SK-N-SH (cell line): ENCODE measurements around the gene ZNF777. TPM values are rescaled to one million over a fixed set of nuclear protein-coding genes. Genes with fewer than 3 reads are reported as not detected.
"Not testable (repeated sequence)": the region's sequence is repeated elsewhere in the genome, so short reads cannot be mapped to it uniquely, and the experiment has no call there.

Experiments
- CTCF ChIA-PET: fragments of 300-600, 350-600 bp; formaldehyde crosslinking; extraction: SDS; loops from one replicate; lab custom pipeline; 2021; lab: Yijun Ruan, JAX
- POLR2A ChIA-PET: fragments of 350-600 bp; sonication (Branson Sonifier 250); formaldehyde crosslinking; extraction: SDS; loops from one replicate; lab custom pipeline; 2020; ENCODE audit warnings: antibody characterized with exemption, inconsistent platforms; lab: Yijun Ruan, JAX
- DNase-seq: peaks from one replicate; pipeline ENCODE4 v3.0.0; 2012
- H2AFZ ChIP-seq: fragments of 200-600 bp; sonication (generic); 2 replicates; pipeline ENCODE4 v1.8.1; 2016; ENCODE audit warnings: antibody characterized with exemption, mild to moderate bottlenecking, low read depth
- H3F3A ChIP-seq: fragments of 200-600 bp; sonication (generic); replicated peaks from 2 replicates; pipeline ENCODE3; 2016; ENCODE audit warnings: antibody characterized with exemption, mild to moderate bottlenecking; ENCODE audit not compliant: insufficient read depth
- H3K27ac ChIP-seq, 2 experiments: fragments of 200-500 bp in 1 of 2; fragments of 200-600 bp in 1 of 2; sonication (Bioruptor generic) in 1 of 2; sonication (generic), shearing (Covaris generic) in 1 of 2; 2 replicates each; pipeline versions ENCODE4 v1.5.1 to v1.6.1; 2014 to 2016; ENCODE audit warnings: low read depth in 2 of 2, inconsistent platforms in 1 of 2, low read length in 1 of 2, mild to moderate bottlenecking in 1 of 2, mixed read lengths in 1 of 2
- H3K27me3 ChIP-seq: fragments of 200-600 bp; sonication (generic), shearing (Covaris generic); 2 replicates; pipeline ENCODE4 v1.6.1; 2016; ENCODE audit warnings: mixed run types; ENCODE audit not compliant: insufficient read depth
- H3K36me3 ChIP-seq, 2 experiments: fragments of 200-500 bp in 1 of 2; fragments of 200-600 bp in 1 of 2; sonication (Bioruptor generic) in 1 of 2; sonication (generic) in 1 of 2; replicated peaks in 1 of 2; 2 replicates each; pipeline versions ENCODE3 to v1.5.1; 2014 to 2016; ENCODE audit warnings: low read length in 1 of 2, mild to moderate bottlenecking in 1 of 2; ENCODE audit not compliant: insufficient read depth in 2 of 2, control insufficient read depth in 1 of 2
- H3K4me1 ChIP-seq, 2 experiments: fragments of 200-500 bp in 1 of 2; fragments of 200-600 bp in 1 of 2; sonication (Bioruptor generic) in 1 of 2; sonication (generic), shearing (Covaris generic) in 1 of 2; 2 replicates each; pipeline versions ENCODE4 v1.5.1 to v1.6.1; 2014 to 2016; ENCODE audit warnings: low read depth in 1 of 2, low read length in 1 of 2, mixed run types in 1 of 2; ENCODE audit not compliant: insufficient read depth in 2 of 2, control insufficient read depth in 1 of 2
- H3K4me2 ChIP-seq: fragments of 200-600 bp; sonication (generic), shearing (Covaris generic); 2 replicates; pipeline ENCODE4 v1.6.1; 2017; ENCODE audit warnings: mixed run types
- H3K4me3 ChIP-seq, 2 experiments: fragments of 200-500 bp in 1 of 2; fragments of 200-600 bp in 1 of 2; sonication (Bioruptor generic) in 1 of 2; sonication (generic), shearing (Covaris generic) in 1 of 2; 2 replicates each; pipeline versions ENCODE4 v1.5.1 to v1.8.1; 2014 to 2016; ENCODE audit warnings: low read depth in 2 of 2, inconsistent platforms in 1 of 2, low read length in 1 of 2, mild to moderate bottlenecking in 1 of 2, mixed read lengths in 1 of 2, moderate library complexity in 1 of 2
- H3K79me2 ChIP-seq: fragments of 200-600 bp; sonication (generic); 2 replicates; pipeline ENCODE4 v1.8.1; 2017; ENCODE audit warnings: mild to moderate bottlenecking; ENCODE audit not compliant: insufficient read depth
- H3K9ac ChIP-seq: fragments of 200-600 bp; sonication (generic); 2 replicates; pipeline ENCODE4 v1.6.1; 2017; ENCODE audit warnings: mixed run types
- H3K9me2 ChIP-seq: fragments of 200-600 bp; sonication (generic); 2 replicates; pipeline ENCODE4 v1.6.1; 2017; ENCODE audit warnings: mixed run types
- H3K9me3 ChIP-seq: fragments of 200-600 bp; sonication (generic); 2 replicates; pipeline ENCODE4 v1.6.1; 2017; ENCODE audit warnings: mixed run types, mild to moderate bottlenecking, moderate library complexity
- H4K20me1 ChIP-seq: fragments of 200-600 bp; sonication (generic); 2 replicates; pipeline ENCODE4 v1.6.1; 2017; ENCODE audit warnings: mild to moderate bottlenecking, mixed run types; ENCODE audit not compliant: insufficient read depth
- CHD2 ChIP-seq: fragments of 150-350 bp; IDR thresholded peaks from 2 replicates; pipeline ENCODE4 v1.6.1; 2018; ENCODE audit warnings: low read length; ENCODE audit not compliant: partially characterized antibody
- CTCF ChIP-seq: fragments of 200-600 bp; sonication (generic); IDR thresholded peaks from 2 replicates; pipeline ENCODE4 v1.6.1; 2017; ENCODE audit warnings: antibody characterized with exemption, mild to moderate bottlenecking, moderate library complexity
- ELF1 ChIP-seq: IDR thresholded peaks from 2 replicates; pipeline ENCODE4 v1.4.0; 2012
- EZH2phosphoT487 ChIP-seq: fragments of 200-600 bp; sonication (generic); IDR thresholded peaks from 2 replicates; pipeline ENCODE4 v1.6.1; 2017; ENCODE audit warnings: low read depth, mixed run types, mild to moderate bottlenecking, antibody characterized with exemption, moderate library complexity, borderline replicate concordance
- FOSL2 ChIP-seq: IDR thresholded peaks from 2 replicates; pipeline ENCODE4 v1.4.0; 2012; ENCODE audit warnings: low read depth, mild to moderate bottlenecking, moderate library complexity, borderline replicate concordance
- FOXJ3 ChIP-seq: sonication (generic); formaldehyde crosslinking; IDR thresholded peaks from 2 replicates; pipeline ENCODE4 v1.5.1; 2020; ENCODE audit warnings: mild to moderate bottlenecking, missing genetic modification reagents
- GABPA ChIP-seq: IDR thresholded peaks from 2 replicates; pipeline ENCODE4 v1.4.0; 2012; ENCODE audit warnings: low read depth, mild to moderate bottlenecking
- MAX ChIP-seq: IDR thresholded peaks from 2 replicates; pipeline ENCODE4 v1.4.0; 2012; ENCODE audit warnings: low read depth
- NFIC ChIP-seq: IDR thresholded peaks from 2 replicates; pipeline ENCODE4 v1.4.0; 2012; ENCODE audit warnings: borderline replicate concordance
- NRF1 ChIP-seq: IDR thresholded peaks from 2 replicates; pipeline ENCODE4 v1.6.1; 2012; ENCODE audit warnings: low read depth, mild to moderate bottlenecking, low read length
- POLR2AphosphoS5 ChIP-seq: IDR thresholded peaks from 2 replicates; pipeline ENCODE4 v1.6.1; 2012; ENCODE audit warnings: low read depth, low read length
- RAD21 ChIP-seq: IDR thresholded peaks from 2 replicates; pipeline ENCODE4 v1.6.1; 2012; ENCODE audit warnings: mild to moderate bottlenecking, low read length
- RCOR1 ChIP-seq: fragments of 150-350 bp; IDR thresholded peaks from 2 replicates; pipeline ENCODE4 v1.6.1; 2017; ENCODE audit warnings: antibody characterized with exemption, low read length
- REST ChIP-seq: IDR thresholded peaks from 2 replicates; pipeline ENCODE4 v1.6.1; 2012; ENCODE audit warnings: mild to moderate bottlenecking, low read depth, low read length, moderate library complexity
- SIN3A ChIP-seq: IDR thresholded peaks from 2 replicates; pipeline ENCODE4 v1.6.1; 2012; ENCODE audit warnings: low read depth, mild to moderate bottlenecking, low read length, moderate library complexity, borderline replicate concordance
- SMC3 ChIP-seq: IDR thresholded peaks from 2 replicates; pipeline ENCODE4 v1.6.1; 2012; ENCODE audit warnings: low read depth, low read length, improper control_type of control experiment
- TCF12 ChIP-seq: IDR thresholded peaks from 2 replicates; pipeline ENCODE4 v1.4.0; 2012
- TEAD4 ChIP-seq: IDR thresholded peaks from 2 replicates; pipeline ENCODE4 v1.4.0; 2012; ENCODE audit warnings: mild to moderate bottlenecking, borderline replicate concordance; ENCODE audit not compliant: insufficient read depth
- USF1 ChIP-seq: IDR thresholded peaks from 2 replicates; pipeline ENCODE4 v1.4.0; 2012; ENCODE audit warnings: low read depth, borderline replicate concordance
- YY1 ChIP-seq: IDR thresholded peaks from 2 replicates; pipeline ENCODE4 v1.4.0; 2012; ENCODE audit warnings: low read depth, mild to moderate bottlenecking
- WGBS: methylation state at CpG from one replicate; pipeline ENCODE4 v1.1.6; 2017; ENCODE audit warnings: low lambda C conversion rate; 5-methylcytosine and 5-hydroxymethylcytosine counted together
- polyA plus RNA-seq, 3 experiments: library from polyadenylated mRNA; depleted of rRNA; stranded (reverse); fragments of >200 nt; gene quantifications; 2 replicates each; pipeline ENCODE4 v1.2.3, GENCODE V29; 2012

The ZNF777 gene
- polyA plus RNA-seq, 1 of the 3 experiments (the other 2 are of a cell fraction): 6.2 TPM

- TF ChIP-seq MAX (no peak), TCF12 (no peak), CTCF (no peak), EZH2phosphoT487 (no peak), SIN3A (no peak), NFIC (no peak), YY1 (no peak)
Observed at GRCh38 chr7:149448961-149449360, 11.9 kb downstream of the ZNF777 start (continued).

GRCh38 chr7:149446026-149446425 lies 14.8 kb downstream of the ZNF777 start:
- CTCF ChIA-PET: interaction anchor here (2.1 kb wide), 1 partner anchor 15 kb away, joined by 8 read pairs; the partner anchor contains the start of gene ZNF777
- H3F3A ChIP-seq, H3K4me1 ChIP-seq, DNase-seq, H3K9me2 ChIP-seq, H3K79me2 ChIP-seq, H3K4me3 ChIP-seq, H4K20me1 ChIP-seq, POLR2A ChIA-PET, H3K27ac ChIP-seq, H3K4me2 ChIP-seq, H3K9ac ChIP-seq, H2AFZ ChIP-seq, H3K9me3 ChIP-seq, H3K27me3 ChIP-seq: not testable (repeated sequence)
- H3K36me3 ChIP-seq: peaks cover 66 to 69% of the 10 kb centered on the region in 2 experiments
- 98% methylated on average over 11 of the region's 11 CpGs for WGBS

- Histone ChIP-seq H3F3A (peaks cover 6% of the 10 kb centered on the region), H3K9me3 (no peaks in the 10 kb centered on the region), H3K4me2 (no peak overlapping the region), H3K27ac (no peak overlapping the region), H3K27me3 (no peaks in the 10 kb centered on the region), H3K36me3 (peaks cover 51 to 64% of the 10 kb centered on the region in 2 experiments), H3K9ac (no peak overlapping the region), H3K4me1 (no peaks in the 10 kb centered on the region), H2AFZ (no peak overlapping the region), H4K20me1 (no peaks in the 10 kb centered on the region), H3K9me2 (no peaks in the 10 kb centered on the region), H3K4me3 (no peak overlapping the region), H3K79me2 (peaks cover 7% of the 10 kb centered on the region; the same call in 1 of the 2 replicates)
- ChIA-PET CTCF (interaction anchor here (1.4 kb wide), 2 partner anchors 22 to 297 kb away, joined by 3 to 4 read pairs; partner anchors contain the start of gene ZNF398), POLR2A (no interaction called here)
- no peak for DNase-seq
- WGBS: 95% methylated on average over 6 of the region's 6 CpGs
- TF ChIP-seq FOXJ3 (CRISPR knock-in tag) (no peak), REST (no peak), YY1 (no peak), NRF1 (no peak), EZH2phosphoT487 (no peak), ELF1 (no peak), RAD21 (no peak), RCOR1 (no peak), CHD2 (no peak), GABPA (no peak), NFIC (no peak), TEAD4 (no peak), SMC3 (no peak), POLR2AphosphoS5 (no peak), SIN3A (no peak), USF1 (no peak), FOSL2 (no peak)
Observed at GRCh38 chr7:149444287-149444686, 16.6 kb downstream of the ZNF777 start.
